K562 (cell line): ENCODE data around the gene PLAGL1. TPM values are rescaled to one million over a fixed set of nuclear protein-coding genes. Genes with fewer than 3 reads are reported as not detected.

Experiments used
- ASH1L ChIP-seq: fragments of 450-650 bp; IDR thresholded peaks from 2 replicates; pipeline ENCODE4 v1.6.1; 2018; ENCODE audit warnings: borderline replicate concordance, mild to moderate bottlenecking, low read depth; ENCODE audit not compliant: partially characterized antibody
- CTCFL ChIP-seq: IDR thresholded peaks from 2 replicates; pipeline ENCODE4 v1.6.1; 2011; ENCODE audit warnings: borderline replicate concordance, low read depth, mild to moderate bottlenecking, moderate library complexity, low read length; ENCODE audit not compliant: insufficient read depth, poor library complexity, severe bottlenecking
- ESRRA ChIP-seq: fragments of 450-650 bp; IDR thresholded peaks from 2 replicates; pipeline ENCODE4 v1.6.1; 2014; ENCODE audit warnings: low read depth, mild to moderate bottlenecking, moderate library complexity, borderline replicate concordance
- ETV6 ChIP-seq, 3 experiments: fragments of 150-350 bp in 1 of 3; sonication (generic) in 1 of 3; formaldehyde crosslinking in 1 of 3; IDR thresholded peaks; 2 replicates each; pipeline versions ENCODE4 v1.6.1 to v1.8.0; 2014 to 2022; ENCODE audit warnings: borderline replicate concordance in 2 of 3, low read depth in 2 of 3, antibody characterized with exemption in 1 of 3, low read length in 1 of 3, mild to moderate bottlenecking in 1 of 3, missing genetic modification reagents in 1 of 3
- FOSL1 ChIP-seq: fragments of 200-800 bp; sonication (Bioruptor generic); conservative IDR thresholded peaks from 2 replicates; pipeline ENCODE4 v1.6.1; 2016; ENCODE audit warnings: missing genetic modification characterization, missing compliant biosample characterization
- KLF1 ChIP-seq: fragments of 450-650 bp; IDR thresholded peaks from 2 replicates; pipeline ENCODE4 v1.6.1; 2016; ENCODE audit warnings: missing genetic modification characterization, missing compliant biosample characterization
- LARP7 ChIP-seq: fragments of 450-650 bp; IDR thresholded peaks from 2 replicates; pipeline ENCODE4 v1.6.1; 2016
- MEIS2 ChIP-seq: fragments of 450-650 bp; IDR thresholded peaks from 2 replicates; pipeline ENCODE4 v1.6.1; 2014; ENCODE audit warnings: mild to moderate bottlenecking; ENCODE audit not compliant: partially characterized antibody
- MIER1 ChIP-seq: fragments of 450-650 bp; IDR thresholded peaks from 2 replicates; pipeline ENCODE4 v1.6.1; 2016; ENCODE audit warnings: antibody characterized with exemption, mild to moderate bottlenecking, low read depth
- MNT ChIP-seq, 2 experiments: fragments of 450-650 bp; conservative IDR thresholded peaks; 2 replicates each; pipeline ENCODE4 v1.6.1; 2017; ENCODE audit warnings: mild to moderate bottlenecking in 2 of 2, moderate library complexity in 2 of 2
- POLR2AphosphoS5 ChIP-seq: IDR thresholded peaks from 2 replicates; pipeline ENCODE4 v1.6.1; 2011; ENCODE audit warnings: mild to moderate bottlenecking, low read depth, low read length, moderate library complexity; ENCODE audit not compliant: control insufficient read depth, insufficient read depth
- RBM34 ChIP-seq: fragments of 200-400 bp; formaldehyde crosslinking; IDR thresholded peaks from 2 replicates; pipeline ENCODE4 v1.6.1; 2018; ENCODE audit warnings: low read length, borderline replicate concordance; ENCODE audit not compliant: insufficient read depth
- SMARCC2 ChIP-seq: fragments of 450-650 bp; IDR thresholded peaks from 2 replicates; pipeline ENCODE4 v1.6.1; 2017; ENCODE audit warnings: antibody characterized with exemption, moderate library complexity, mild to moderate bottlenecking, low read depth
- SOX6 ChIP-seq: fragments of 450-650 bp; IDR thresholded peaks from 2 replicates; pipeline ENCODE4 v1.6.1; 2014; ENCODE audit warnings: mild to moderate bottlenecking
- SP2 ChIP-seq: IDR thresholded peaks from 2 replicates; pipeline ENCODE4 v1.6.1; 2011; ENCODE audit warnings: mild to moderate bottlenecking, low read depth, low read length, moderate library complexity; ENCODE audit not compliant: poor library complexity, severe bottlenecking; ENCODE audit errors: extremely low read depth
- TCF3 ChIP-seq: sonication (generic); formaldehyde crosslinking; IDR thresholded peaks from 2 replicates; pipeline ENCODE4 v1.4.0; 2020; ENCODE audit warnings: mild to moderate bottlenecking, missing genetic modification reagents
- TEAD4 ChIP-seq, 2 experiments: sonication (generic) in 1 of 2; formaldehyde crosslinking in 1 of 2; IDR thresholded peaks; 2 replicates each; pipeline versions ENCODE4 v1.6.1 to v1.8.0; 2012 to 2022; ENCODE audit warnings: borderline replicate concordance in 1 of 2, inconsistent platforms in 1 of 2, low read length in 1 of 2, mild to moderate bottlenecking in 1 of 2, missing genetic modification reagents in 1 of 2
- TFE3 ChIP-seq: fragments of 450-650 bp; formaldehyde crosslinking; IDR thresholded peaks from 2 replicates; pipeline ENCODE4 v1.4.0; 2020; ENCODE audit warnings: mild to moderate bottlenecking, mixed read lengths
- ZBED1 ChIP-seq: IDR thresholded peaks from 2 replicates; pipeline ENCODE4 v1.6.1; 2014
- ZBTB8A ChIP-seq: fragments of 450-650 bp; IDR thresholded peaks from 2 replicates; pipeline ENCODE4 v1.6.1; 2018; ENCODE audit warnings: mild to moderate bottlenecking, moderate library complexity; ENCODE audit not compliant: partially characterized antibody
- ZNF316 ChIP-seq: fragments of 450-650 bp; IDR thresholded peaks from 2 replicates; pipeline ENCODE4 v1.6.1; 2016
- ZNF583 ChIP-seq: fragments of 250-450 bp; sonication (Bioruptor Pico); IDR thresholded peaks from 2 replicates; pipeline ENCODE4 v1.4.0; 2020
- ZNF589 ChIP-seq: fragments of 200-800 bp; sonication (Bioruptor generic); IDR thresholded peaks from 2 replicates; pipeline ENCODE4 v1.6.1; 2016; ENCODE audit warnings: low read depth, missing genetic modification characterization, missing compliant biosample characterization
- polyA plus RNA-seq, 8 experiments: library from polyadenylated mRNA; depleted of rRNA in 4 of 8; stranded (reverse) in 5 of 8; unstranded in 3 of 8; fragments of >200 nt; fragmentation: Nextera tagmentation in 2 of 8; fragmentation: Illumina TruSeq in 1 of 8; extraction: Ambion mirVana in 2 of 8; extraction: Trizol in 1 of 8; gene quantifications; 2 replicates each; pipeline versions ENCODE4 v1.2.1 to v1.2.3, GENCODE V29; 2011 to 2014; ENCODE audit warnings: inconsistent platforms in 1 of 8, missing spikeins in 1 of 8
- total RNA-seq, 7 experiments: library from RNA; depleted of rRNA in 6 of 7; stranded (reverse); fragments of >200 nt in 6 of 7; fragmentation: Illumina TruSeq in 2 of 7; extraction: Trizol in 2 of 7; gene quantifications; 2 replicates each; pipeline versions ENCODE4 v1.2.1 to v1.2.3, GENCODE V29; 2011 to 2021; ENCODE audit warnings: low replicate concordance in 1 of 7

The PLAGL1 gene
- total and polyA plus RNA-seq, 9 of the 15 experiments (the other 6 are each of a cell fraction or from before 2014, with no cell fraction given), result 4.9 to 29.6 (median 13.2) TPM

- TF ChIP-seq MIER1, result no peak
- TF ChIP-seq TEAD4 (IDR thresholded peaks at IDR 0.05; ENCODE audit: low read length), result peak; percentile 55; the same call in 1 of the 2 replicates
- no peak for TF ChIP-seq TEAD4 (CRISPR knock-in tag; IDR thresholded peaks at IDR 0.05; ENCODE audit: borderline replicate concordance)
- TF ChIP-seq ETV6 (IDR thresholded peaks at IDR 0.05; ENCODE audit: borderline replicate concordance in 1 of 2, low read depth in 2 of 2, low read length in 1 of 2), result no peak
- TF ChIP-seq ETV6 (CRISPR knock-in tag; IDR thresholded peaks at IDR 0.05; ENCODE audit: borderline replicate concordance), result no peak
- TF ChIP-seq TFE3, result 0 out of 2 replicates have a peak, but pooled peaks have one; percentile 1
- TF ChIP-seq ZNF316, result 0 out of 2 replicates have a peak, but pooled peaks have one; percentile 13
- no peak for TF ChIP-seq SOX6
- no peak for TF ChIP-seq ESRRA
- no peak for TF ChIP-seq ASH1L
- no peak for TF ChIP-seq ZNF589 (CRISPR knock-in tag)
- TF ChIP-seq POLR2AphosphoS5, result 0 out of 2 replicates have a peak, but pooled peaks have one; percentile 16
- no peak for TF ChIP-seq MNT (conservative IDR thresholded peaks at IDR 0.05)
- TF ChIP-seq SMARCC2, result no peak
- no peak for TF ChIP-seq FOSL1 (tag)
- no peak for TF ChIP-seq ZNF583
- TF ChIP-seq MEIS2, result no peak
- TF ChIP-seq TCF3, result 0 out of 2 replicates have a peak, but pooled peaks have one; percentile 21
- TF ChIP-seq ZBTB8A, result no peak
- no peak for TF ChIP-seq LARP7
- TF ChIP-seq RBM34, result no peak
- no peak for TF ChIP-seq CTCFL
- TF ChIP-seq ZBED1, result no peak
- TF ChIP-seq KLF1 (tag), result no peak
- TF ChIP-seq SP2, result no peak
Measured at GRCh38 chr6:143969077-143969476, 39.0 kb downstream of the PLAGL1 start (continued).
